Measurements from ENCODE around the gene CCDC88C.
A peak's percentile ranks its signal among the peaks of the same experiment; 100 is the strongest.

CCDC88C gene

GRCh38 chr14:91309756-91310280, 107.8 kb downstream of the CCDC88C start:
- no peak for DNase-seq (ENCODE audit: low spot score)

- no peak for DNase-seq (ENCODE audit: low spot score)
Measured at GRCh38 chr14:91308337-91308736, 109.3 kb downstream of the CCDC88C start.

GRCh38 chr14:91307652-91308051, 110.0 kb downstream of the CCDC88C start:
- DNase-seq (ENCODE audit: low spot score) = no peak

- DNase-seq (ENCODE audit: low spot score) = no peak
Measured at GRCh38 chr14:91307046-91307445, 110.6 kb downstream of the CCDC88C start.

GRCh38 chr14:91306547-91306946, 111.1 kb downstream of the CCDC88C start:
- DNase-seq (ENCODE audit: low spot score) = no peak

- DNase-seq (ENCODE audit: low spot score) = no peak
Measured at GRCh38 chr14:91305650-91306431, 111.8 kb downstream of the CCDC88C start.

GRCh38 chr14:91303924-91304229, 113.7 kb downstream of the CCDC88C start:
- DNase-seq (ENCODE audit: low spot score) = no peak

- no peak for DNase-seq (ENCODE audit: low spot score)
Measured at GRCh38 chr14:91303091-91303923, 114.3 kb downstream of the CCDC88C start.

GRCh38 chr14:91302391-91302790, 115.2 kb downstream of the CCDC88C start:
- no peak for DNase-seq (ENCODE audit: low spot score)

- DNase-seq (ENCODE audit: low spot score) = no peak
Measured at GRCh38 chr14:91300957-91301356, 116.7 kb downstream of the CCDC88C start.

GRCh38 chr14:91300283-91300895, 117.2 kb downstream of the CCDC88C start:
- peak; percentile 50 for DNase-seq (ENCODE audit: low spot score)

- peak; percentile 13 for DNase-seq (ENCODE audit: low spot score)
Measured at GRCh38 chr14:91299121-91300115, 118.2 kb downstream of the CCDC88C start.

GRCh38 chr14:91298576-91298975, 119.0 kb downstream of the CCDC88C start:
- no peak for DNase-seq (ENCODE audit: low spot score)

- DNase-seq (ENCODE audit: low spot score) = no peak
Measured at GRCh38 chr14:91297081-91297711, 120.4 kb downstream of the CCDC88C start.

- no peak for DNase-seq (ENCODE audit: low spot score)
Measured at GRCh38 chr14:91295851-91296796, 121.5 kb downstream of the CCDC88C start.

GRCh38 chr14:91295276-91295845, 122.3 kb downstream of the CCDC88C start:
- DNase-seq (ENCODE audit: low spot score) = no peak

GRCh38 chr14:91294153-91294552, 123.5 kb downstream of the CCDC88C start:
- no peak for DNase-seq (ENCODE audit: low spot score)

- DNase-seq (ENCODE audit: low spot score) = no peak
Measured at GRCh38 chr14:91293281-91293680, 124.3 kb downstream of the CCDC88C start.

GRCh38 chr14:91292491-91292890, 125.1 kb downstream of the CCDC88C start:
- no peak for DNase-seq (ENCODE audit: low spot score)

Data from kidney tubule cell (primary cell).